ENCODE measurements around the gene SIGLEC6. TPM values are rescaled to one million over a fixed set of nuclear protein-coding genes. Genes with fewer than 3 reads are reported as not detected.

Gene SIGLEC6
- total RNA-seq, 1 experiment from 2014 or later = not detected

GRCh38 chr19:51477344-51477743, 54.1 kb downstream of the SIGLEC6 start:
- in situ Hi-C loops (cut with HindIII; ENCODE audit: low pct_unique_long_range_greater_than_20kb, low sequenced_read_pairs) = no loop called here
- H3K36me3 ChIP-seq (ENCODE audit: control insufficient read depth, insufficient read depth, low read length) = no peaks in the 10 kb centered on the region
- no peak for TF ChIP-seq TCF7L2 (IDR thresholded peaks at IDR 0.05; ENCODE audit: low read depth, low read length)
- no peak for TF ChIP-seq CTCF (IDR thresholded peaks at IDR 0.05)
- no peak for TF ChIP-seq SIN3A (IDR thresholded peaks at IDR 0.05; ENCODE audit: borderline replicate concordance, insufficient read depth, low read depth, low read length)
- no peak for TF ChIP-seq REST (IDR thresholded peaks at IDR 0.05; ENCODE audit: insufficient read depth in 1 of 2, low read depth in 2 of 2, low read length in 1 of 2)
- no peak for TF ChIP-seq POLR2AphosphoS5 (IDR thresholded peaks at IDR 0.05; ENCODE audit: low read depth, low read length)
- no peaks in the 10 kb centered on the region for H3K9me3 ChIP-seq (ENCODE audit: control insufficient read depth, insufficient read depth, low read depth, low read length)
- H3K27me3 ChIP-seq (ENCODE audit: control insufficient read depth, insufficient read depth, low read length) = no peaks in the 10 kb centered on the region; the same call in 1 of the 2 replicates
- H3K4me3 ChIP-seq (ENCODE audit: low read depth in 2 of 2, low read length in 2 of 2) = no peak overlapping the region
- H3K4me1 ChIP-seq (ENCODE audit: control insufficient read depth, insufficient read depth, low read length) = no peaks in the 10 kb centered on the region
- POLR2A ChIA-PET = no interaction called here
- DNase-seq (ENCODE audit: low read depth, low spot score) (no peak), ATAC-seq (no peak)
- intact Hi-C loops (cut with micrococcal nuclease; ENCODE audit: unreplicated experiment) = no loop called here
- BruUV-seq (replicated peaks) = no TSS peak
- CTCF ChIA-PET = no interaction called here
- no peak overlapping the region for H3K27ac ChIP-seq (ENCODE audit: low read length)

- H3K27me3 ChIP-seq (ENCODE audit: control insufficient read depth, insufficient read depth, low read length) = no peaks in the 10 kb centered on the region; the same call in 1 of the 2 replicates
- CTCF ChIA-PET = interaction anchor here (0.7 kb wide), 1 partner anchor 200 kb away, joined by 8 read pairs; no protein-coding TSS in a partner anchor
- ATAC-seq (no peak), DNase-seq (ENCODE audit: low read depth, low spot score) (no peak)
- intact Hi-C loops (cut with micrococcal nuclease; ENCODE audit: unreplicated experiment) (no loop called here), in situ Hi-C loops (cut with HindIII; ENCODE audit: low pct_unique_long_range_greater_than_20kb, low sequenced_read_pairs) (no loop called here)
- H3K4me1 ChIP-seq (ENCODE audit: control insufficient read depth, insufficient read depth, low read length) = no peaks in the 10 kb centered on the region
- H3K9me3 ChIP-seq (ENCODE audit: control insufficient read depth, insufficient read depth, low read depth, low read length) = no peaks in the 10 kb centered on the region
- no TSS peak for BruUV-seq (replicated peaks)
- POLR2A ChIA-PET = no interaction called here
- H3K27ac ChIP-seq (ENCODE audit: low read length) = no peak overlapping the region
- no peaks in the 10 kb centered on the region for H3K36me3 ChIP-seq (ENCODE audit: control insufficient read depth, insufficient read depth, low read length)
- H3K4me3 ChIP-seq (ENCODE audit: low read depth in 2 of 2, low read length in 2 of 2) = no peak overlapping the region
- TF ChIP-seq REST (IDR thresholded peaks at IDR 0.05; ENCODE audit: insufficient read depth in 1 of 2, low read depth in 2 of 2, low read length in 1 of 2) = no peak
These were observed 55.3 kb downstream of the SIGLEC6 start for GRCh38 chr19:51476164-51476563.

Measured in Panc1 (cell line).